ENCODE data around the gene MYH15. TPM values are rescaled to one million over a fixed set of nuclear protein-coding genes. Genes with fewer than 3 reads are reported as not detected.

Gene MYH15
- total RNA-seq, 1 donor from 2014 or later: 0.19 TPM

- no peak for ATAC-seq
- intact Hi-C loops (cut with DNase I): no loop called here
Measured at GRCh38 chr3:108377384-108377783, 133.0 kb downstream of the MYH15 start.

DNA sequence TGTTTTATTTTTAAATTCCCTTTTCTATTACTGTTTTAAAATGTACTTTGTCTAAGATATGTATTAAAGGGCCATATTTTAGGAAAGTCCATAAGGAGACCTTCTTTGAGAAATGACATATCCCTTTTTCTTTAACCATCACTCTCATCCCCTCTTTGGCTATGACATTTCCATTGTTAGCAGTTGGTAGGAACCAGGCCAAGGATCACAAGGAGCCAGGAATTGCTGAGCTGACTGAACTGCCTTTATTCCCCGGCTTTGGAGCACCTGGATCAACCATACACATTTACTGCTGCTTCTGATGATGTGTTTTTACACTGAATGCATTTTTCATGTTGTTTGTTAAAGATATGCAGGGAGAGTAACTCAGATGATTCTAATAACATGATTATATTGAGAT, 134.4 kb downstream of the MYH15 start:
- intact Hi-C loops (cut with DNase I): no loop called here

More at GRCh38 chr3:108377384-108377783, 133.0 kb downstream of the MYH15 start:
- no peak for DNase-seq (ENCODE audit: missing footprints)

GRCh38 chr3:108359011-108359410, 151.4 kb downstream of the MYH15 start:
- intact Hi-C loops (cut with DNase I): no loop called here
- ATAC-seq (no peak), DNase-seq (ENCODE audit: missing footprints) (no peak)

More for the DNA sequence above, 134.4 kb downstream of the MYH15 start:
- no peak for DNase-seq (ENCODE audit: missing footprints)
- ATAC-seq: no peak

- intact Hi-C loops (cut with DNase I): no loop called here
- ATAC-seq (no peak), DNase-seq (ENCODE audit: missing footprints) (no peak)
Measured at GRCh38 chr3:108357042-108357441, 153.4 kb downstream of the MYH15 start.

GRCh38 chr3:108354562-108354961, 155.8 kb downstream of the MYH15 start:
- ATAC-seq: no peak
- intact Hi-C loops (cut with DNase I): no loop called here
- DNase-seq (ENCODE audit: missing footprints): no peak

DNA sequence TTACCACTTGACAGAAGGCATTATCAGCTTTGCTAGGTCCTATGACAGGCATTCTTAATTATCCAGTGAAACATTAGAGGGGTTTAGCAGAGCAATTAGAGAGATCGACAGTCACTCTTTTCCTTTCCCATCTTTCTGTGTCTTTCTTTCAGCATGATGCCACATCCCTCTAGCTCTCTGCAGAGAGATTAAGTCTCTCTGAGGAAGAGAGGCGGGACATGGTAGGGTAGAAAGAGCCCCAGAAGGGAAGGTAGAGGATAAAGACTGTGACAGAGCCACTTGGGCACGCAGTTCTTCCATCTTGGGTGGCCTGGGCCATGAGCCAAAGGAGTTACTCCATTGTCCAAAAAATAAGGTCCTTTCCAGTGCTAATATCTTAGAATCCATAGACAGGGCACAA, 158.2 kb downstream of the MYH15 start:
- no peak for DNase-seq (ENCODE audit: missing footprints)
- no peak for ATAC-seq

GRCh38 chr3:108346301-108347227, 163.8 kb downstream of the MYH15 start:
- intact Hi-C loops (cut with DNase I): no loop called here
- no peak for ATAC-seq
- no peak for DNase-seq (ENCODE audit: missing footprints)

More for the DNA sequence above, 158.2 kb downstream of the MYH15 start:
- intact Hi-C loops (cut with DNase I): no loop called here

- ATAC-seq: no peak
- no peak for DNase-seq (ENCODE audit: missing footprints)
- intact Hi-C loops (cut with DNase I): no loop called here
Measured at GRCh38 chr3:108345492-108346205, 164.7 kb downstream of the MYH15 start.

- DNase-seq (ENCODE audit: missing footprints) (no peak), ATAC-seq (no peak)
- intact Hi-C loops (cut with DNase I): no loop called here
Measured at GRCh38 chr3:108343491-108343890, 166.9 kb downstream of the MYH15 start.

DNA sequence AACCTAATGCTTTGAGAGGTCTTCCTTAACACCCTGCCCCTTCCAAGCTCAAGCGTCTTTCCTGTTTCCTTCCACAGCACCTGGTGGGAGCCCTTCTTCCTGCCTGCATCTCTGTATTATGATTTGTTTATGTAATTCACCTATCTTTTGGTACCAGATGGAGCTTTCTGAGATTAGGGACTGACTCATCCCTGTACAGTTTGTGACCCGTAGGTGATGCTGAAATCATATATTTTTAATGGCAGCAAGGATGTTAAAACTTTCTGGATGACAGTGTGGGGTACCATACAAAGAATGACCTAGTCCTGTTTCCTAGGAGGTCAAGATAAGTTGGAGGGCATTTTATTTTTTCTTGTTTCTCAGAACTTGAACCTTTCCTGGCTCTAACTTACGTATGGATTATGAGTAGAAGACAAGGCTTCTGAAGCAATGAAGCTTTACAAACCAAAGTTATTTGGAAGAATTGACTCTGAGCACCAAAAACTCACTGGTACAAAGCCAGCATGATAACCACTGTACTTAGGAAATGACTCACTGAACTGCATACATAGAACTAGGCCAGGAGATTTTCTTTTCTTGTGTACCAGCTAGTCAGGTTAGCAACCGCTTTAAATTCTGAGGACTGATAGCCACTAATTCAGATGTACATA, 167.4 kb downstream of the MYH15 start:
- intact Hi-C loops (cut with DNase I): no loop called here
- DNase-seq (ENCODE audit: missing footprints) (no peak), ATAC-seq (no peak)

DNA sequence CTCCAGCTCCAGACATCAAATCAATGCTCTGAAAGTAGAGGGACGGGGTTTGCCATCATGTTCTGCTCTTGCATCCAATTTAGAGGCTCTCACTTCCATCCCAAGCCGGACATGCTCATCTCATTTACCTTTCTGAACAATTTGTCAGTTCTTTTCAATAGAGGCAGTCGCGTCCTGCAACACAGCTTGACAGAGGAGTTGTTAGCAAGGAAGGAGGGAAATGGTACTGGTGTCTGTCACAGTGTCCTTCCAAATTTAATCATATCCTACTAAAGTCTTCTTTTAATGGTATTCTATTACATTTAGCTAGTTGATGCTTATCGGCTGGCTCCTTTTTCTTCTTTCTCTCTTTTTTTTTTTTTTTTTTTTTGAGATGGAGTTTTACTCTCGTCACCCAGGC, 168.5 kb downstream of the MYH15 start:
- intact Hi-C loops (cut with DNase I): no loop called here
- ATAC-seq: no peak

GRCh38 chr3:108338901-108339545, 171.4 kb downstream of the MYH15 start:
- DNase-seq (ENCODE audit: missing footprints) (no peak), ATAC-seq (no peak)
- intact Hi-C loops (cut with DNase I): no loop called here

More for the DNA sequence above, 168.5 kb downstream of the MYH15 start:
- DNase-seq (ENCODE audit: missing footprints): no peak

GRCh38 chr3:108334701-108335100, 175.7 kb downstream of the MYH15 start:
- intact Hi-C loops (cut with DNase I): no loop called here
- no peak for DNase-seq (ENCODE audit: missing footprints)
- ATAC-seq: no peak

DNA sequence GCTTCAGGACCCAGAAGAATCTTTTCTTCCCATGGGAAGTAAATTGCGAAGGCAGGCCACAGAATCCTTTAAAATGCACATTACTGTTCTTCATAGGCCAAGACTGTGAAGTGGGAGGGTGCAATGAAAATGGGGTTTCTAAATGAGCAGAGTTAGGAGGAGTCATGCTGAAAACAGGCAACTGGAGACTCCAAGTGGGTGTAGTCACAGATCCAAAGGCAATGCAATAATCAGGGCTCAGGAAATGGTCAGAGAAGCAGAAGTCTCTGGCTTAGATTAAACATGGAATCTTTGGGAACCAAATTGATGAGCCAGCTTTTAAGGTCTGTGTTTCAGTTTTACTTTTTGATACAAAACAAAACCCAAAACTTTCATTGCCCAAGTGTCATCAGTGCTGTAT, 176.4 kb downstream of the MYH15 start:
- no peak for DNase-seq (ENCODE audit: missing footprints)
- intact Hi-C loops (cut with DNase I): no loop called here
- no peak for ATAC-seq

- intact Hi-C loops (cut with DNase I): no loop called here
- DNase-seq (ENCODE audit: missing footprints): no peak
- no peak for ATAC-seq
Measured at GRCh38 chr3:108331792-108332191, 178.6 kb downstream of the MYH15 start.

Data from Right ventricle myocardium inferior (tissue), 1 donor.